Measurements from ENCODE around the gene SERPIND1.

Gene SERPIND1

GRCh38 chr22:20792966-20793728 is 19.2 kb downstream of the SERPIND1 start:
- no peak for DNase-seq
- Mint-ChIP-seq H3K27ac (no peak overlapping the region), H3K9me3 (no peaks in the 10 kb centered on the region), H3K36me3 (ENCODE audit: low read depth) (peaks cover 46% of the 10 kb centered on the region), H3K27me3 (ENCODE audit: low read depth, poor library complexity) (peaks cover 2% of the 10 kb centered on the region), H3K4me1 (peaks cover 12% of the 10 kb centered on the region), H3K4me3 (no peak overlapping the region)
- TF ChIP-seq CTCF (IDR thresholded peaks at IDR 0.05), result no peak

GRCh38 chr22:20793748-20794649 is 20.1 kb downstream of the SERPIND1 start:
- peak overlapping the region; percentile 34 for H3K27ac Mint-ChIP-seq
- peaks cover 54% of the 10 kb centered on the region for H3K36me3 Mint-ChIP-seq (ENCODE audit: low read depth)
- peaks cover 12% of the 10 kb centered on the region for H3K4me1 Mint-ChIP-seq
- H3K4me3 Mint-ChIP-seq, result no peak overlapping the region
- H3K27me3 Mint-ChIP-seq (ENCODE audit: low read depth, poor library complexity), result peaks cover 2% of the 10 kb centered on the region
- no peaks in the 10 kb centered on the region for H3K9me3 Mint-ChIP-seq
- TF ChIP-seq CTCF (IDR thresholded peaks at IDR 0.05), result no peak
- no peak for DNase-seq

GRCh38 chr22:20794650-20795413 is 20.9 kb downstream of the SERPIND1 start:
- Mint-ChIP-seq H3K27me3 (ENCODE audit: low read depth, poor library complexity) (peaks cover 2% of the 10 kb centered on the region), H3K4me1 (peaks cover 12% of the 10 kb centered on the region), H3K4me3 (no peak overlapping the region), H3K27ac (peak overlapping the region; percentile 34), H3K9me3 (no peaks in the 10 kb centered on the region), H3K36me3 (ENCODE audit: low read depth) (peaks cover 62% of the 10 kb centered on the region)
- DNase-seq, result no peak
- TF ChIP-seq CTCF (IDR thresholded peaks at IDR 0.05), result no peak

- no peaks in the 10 kb centered on the region for H3K9me3 Mint-ChIP-seq
- H3K27me3 Mint-ChIP-seq (ENCODE audit: low read depth, poor library complexity), result peaks cover 2% of the 10 kb centered on the region
- no peak for TF ChIP-seq CTCF (IDR thresholded peaks at IDR 0.05)
- no peak overlapping the region for H3K27ac Mint-ChIP-seq
- DNase-seq, result no peak
- no peak overlapping the region for H3K4me3 Mint-ChIP-seq
- H3K36me3 Mint-ChIP-seq (ENCODE audit: low read depth), result peaks cover 59% of the 10 kb centered on the region
- peaks cover 12% of the 10 kb centered on the region for H3K4me1 Mint-ChIP-seq
Observed at GRCh38 chr22:20796731-20797130, 22.8 kb downstream of the SERPIND1 start.

GRCh38 chr22:20798218-20798617 is 24.3 kb downstream of the SERPIND1 start:
- peaks cover 64% of the 10 kb centered on the region for H3K36me3 Mint-ChIP-seq (ENCODE audit: low read depth)
- no peaks in the 10 kb centered on the region for H3K9me3 Mint-ChIP-seq
- peaks cover 2% of the 10 kb centered on the region for H3K27me3 Mint-ChIP-seq (ENCODE audit: low read depth, poor library complexity)
- H3K4me1 Mint-ChIP-seq, result peaks cover 12% of the 10 kb centered on the region
- no peak for DNase-seq
- no peak overlapping the region for H3K27ac Mint-ChIP-seq
- H3K4me3 Mint-ChIP-seq, result no peak overlapping the region
- no peak for TF ChIP-seq CTCF (IDR thresholded peaks at IDR 0.05)
